Germinal center (tissue), 1 donor: ENCODE data around the gene GSTM4.
A peak's percentile ranks its signal among the peaks of the same experiment; 100 is the strongest.
"Not testable (repeated sequence)": the region's sequence is repeated elsewhere in the genome, so short reads cannot be mapped to it uniquely, and the experiment has no call there.

ENCODE experiments used
- DNase-seq: peaks from one replicate; pipeline ENCODE4 v3.0.0; 2012; ENCODE audit warnings: mixed read lengths, low spot score

Gene GSTM4

DNA sequence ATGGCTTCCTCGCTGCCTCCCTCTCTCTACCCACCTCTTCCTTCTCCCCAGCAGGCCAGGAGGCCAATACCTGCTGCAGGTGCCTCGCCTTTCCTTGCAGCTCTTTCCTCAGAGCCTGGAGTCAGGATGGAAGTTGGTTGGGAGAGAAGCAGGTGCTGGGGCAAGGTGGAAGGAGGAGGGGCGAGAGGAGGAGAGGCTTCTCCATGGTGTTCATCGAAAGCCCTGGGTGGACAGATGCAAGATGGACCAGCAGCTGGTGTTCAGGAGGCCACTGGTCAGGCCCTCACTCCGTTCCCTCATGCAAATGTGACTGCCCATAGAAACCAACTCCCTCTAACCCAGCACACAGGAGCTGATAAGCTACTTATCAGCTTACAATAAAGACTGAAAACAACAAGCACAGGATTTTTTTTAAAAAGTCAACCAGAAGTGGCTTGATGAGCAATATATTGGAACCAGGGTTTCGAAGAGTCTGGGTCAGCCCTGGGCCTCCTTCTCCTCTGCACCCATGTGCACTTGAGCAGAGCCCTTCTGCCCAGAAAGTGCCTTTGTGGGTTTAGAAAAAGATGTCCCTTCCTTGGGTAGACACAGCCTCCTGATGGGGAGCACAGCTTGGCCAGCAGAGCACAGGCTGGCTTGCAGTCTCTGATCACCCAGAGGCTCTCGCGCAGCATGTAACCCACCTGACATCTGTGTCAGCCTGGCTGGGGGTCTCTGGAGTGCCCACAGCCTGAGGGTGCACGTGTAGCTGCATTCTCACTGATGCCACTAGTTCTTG lies 16.6 kb upstream of the GSTM4 start:
- DNase-seq = no peak

- DNase-seq = no peak
These were observed 16.1 kb upstream of the GSTM4 start for GRCh38 chr1:109639841-109640184.

DNA sequence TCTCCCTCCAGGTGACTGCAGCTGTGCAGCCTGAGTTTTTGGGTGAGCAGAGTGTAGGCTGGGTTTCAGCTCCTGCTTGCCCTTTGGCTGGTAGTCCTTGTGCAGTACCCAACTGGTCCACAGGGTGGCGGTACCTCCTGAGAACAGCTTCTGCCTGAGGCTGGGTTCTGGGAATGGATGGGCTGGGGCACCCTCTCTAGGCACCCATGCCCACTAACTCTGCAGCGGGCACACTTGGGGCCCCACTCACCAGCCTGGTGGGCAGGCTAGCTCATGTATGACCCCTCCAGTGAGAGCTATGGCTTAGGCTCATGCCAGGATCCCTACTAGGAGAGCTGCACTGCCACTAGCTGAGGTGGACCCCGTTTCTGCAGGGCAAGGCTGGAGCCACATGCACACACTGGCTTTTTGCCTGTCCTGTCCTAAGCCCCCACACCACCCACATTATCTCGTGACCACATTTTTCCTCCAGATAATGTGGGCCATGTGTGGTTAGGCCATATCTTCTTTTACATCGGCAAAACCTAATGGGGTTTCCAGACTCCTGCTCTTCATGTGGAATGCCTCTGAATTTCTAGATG lies 15.5 kb upstream of the GSTM4 start:
- peak; percentile 65 for DNase-seq

DNA sequence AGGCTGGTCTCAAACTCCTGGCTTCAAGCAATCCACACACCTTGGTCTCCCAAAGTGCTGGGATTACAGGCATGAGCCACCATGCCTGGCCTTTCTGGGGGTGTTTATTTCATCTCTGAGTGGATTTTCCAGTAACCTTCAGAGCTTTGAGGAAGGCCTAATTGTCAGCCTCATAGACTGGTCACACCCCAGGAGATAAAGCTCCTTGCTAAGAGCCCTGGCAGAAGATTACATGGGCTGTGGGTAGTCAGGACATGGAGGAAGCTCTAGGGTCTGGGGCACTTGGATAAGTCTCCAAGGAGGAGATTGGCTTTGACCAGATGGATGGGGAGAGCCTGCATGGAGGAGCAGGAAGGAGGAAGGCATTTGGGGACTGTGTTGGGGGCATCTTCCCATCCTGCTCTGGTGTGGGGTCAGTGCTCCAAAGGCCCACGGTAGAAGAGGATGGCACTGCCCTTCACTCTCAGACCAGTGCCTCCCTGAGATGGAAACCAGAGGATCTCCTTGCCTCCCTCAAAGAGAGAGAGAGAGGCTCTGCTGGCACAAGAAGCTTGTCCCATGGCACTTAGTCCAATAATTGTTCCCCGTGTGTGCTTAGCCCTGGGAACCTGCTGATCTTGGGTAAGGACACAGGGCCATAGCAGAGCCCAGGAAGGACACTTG lies 14.7 kb upstream of the GSTM4 start:
- DNase-seq = no peak

- no peak for DNase-seq
These were observed 14.0 kb upstream of the GSTM4 start for GRCh38 chr1:109641861-109642260.

DNA sequence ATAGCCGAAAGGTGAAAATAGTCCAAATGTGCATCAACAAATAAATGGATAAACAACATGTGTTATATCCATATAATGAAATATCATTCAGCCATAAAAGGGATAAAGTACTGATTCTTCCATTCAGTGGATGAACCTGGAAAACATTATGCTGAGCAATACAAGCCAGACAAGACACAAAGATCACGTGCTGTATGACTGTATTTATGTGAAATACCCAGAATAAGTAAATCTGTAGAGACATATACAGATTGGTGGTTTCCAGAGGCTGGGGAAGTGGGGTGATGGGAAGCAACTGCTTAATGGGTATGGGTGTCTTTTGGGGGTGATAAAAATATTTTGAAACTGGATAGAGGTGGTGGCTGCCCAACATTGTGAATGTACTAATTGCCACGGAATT lies 13.3 kb upstream of the GSTM4 start:
- no peak for DNase-seq

GRCh38 chr1:109643385-109644230 lies 12.3 kb upstream of the GSTM4 start:
- DNase-seq = peak; percentile 77

DNA sequence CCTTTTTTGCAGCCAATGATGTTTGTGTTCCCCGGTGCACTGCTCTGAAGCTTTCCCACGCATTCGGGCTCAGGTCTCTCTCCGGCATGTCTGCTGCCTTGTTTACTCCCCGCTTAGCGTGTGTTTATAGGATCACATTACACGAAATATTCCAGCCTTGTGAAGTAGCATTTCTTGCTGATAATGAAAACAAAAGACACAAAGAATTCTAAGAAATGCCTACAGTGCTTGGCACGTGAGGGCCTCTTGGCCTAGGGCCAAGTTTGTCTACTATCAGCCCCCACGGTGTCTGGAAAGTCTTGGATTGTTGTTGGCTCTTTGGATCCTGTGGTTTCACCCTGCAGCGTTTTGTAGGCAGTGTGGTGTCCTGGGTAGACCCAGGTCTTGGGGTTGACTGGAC lies 11.2 kb upstream of the GSTM4 start:
- DNase-seq = no peak

DNA sequence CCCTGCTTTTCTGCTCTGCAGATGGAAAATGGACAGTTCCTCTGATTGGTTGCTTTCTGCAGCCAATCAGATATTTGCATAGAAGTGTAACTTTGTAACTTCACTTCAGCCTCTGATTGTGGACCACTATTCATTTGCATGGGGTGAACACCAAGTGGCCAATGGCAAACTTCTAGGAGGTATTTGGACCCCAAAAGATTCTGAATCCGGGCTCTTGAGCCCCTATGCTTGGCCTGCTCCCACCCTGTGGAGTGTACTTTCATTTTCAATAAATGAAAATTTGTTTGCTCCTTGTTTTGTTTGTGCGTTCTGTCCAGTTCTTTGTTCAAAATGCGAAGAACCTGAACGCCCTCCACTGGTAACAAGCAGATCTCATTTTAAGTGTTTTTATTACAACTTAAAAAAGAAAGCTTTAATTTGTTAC lies 6.4 kb upstream of the GSTM4 start:
- no peak for DNase-seq

GRCh38 chr1:109650609-109651008 lies 5.3 kb upstream of the GSTM4 start:
- no peak for DNase-seq

GRCh38 chr1:109652402-109652801 lies 3.5 kb upstream of the GSTM4 start:
- no peak for DNase-seq

- DNase-seq = no peak
These were observed 2.6 kb upstream of the GSTM4 start for GRCh38 chr1:109653306-109653705.

GRCh38 chr1:109654519-109654918 lies 1.4 kb upstream of the GSTM4 start:
- no peak for DNase-seq

DNA sequence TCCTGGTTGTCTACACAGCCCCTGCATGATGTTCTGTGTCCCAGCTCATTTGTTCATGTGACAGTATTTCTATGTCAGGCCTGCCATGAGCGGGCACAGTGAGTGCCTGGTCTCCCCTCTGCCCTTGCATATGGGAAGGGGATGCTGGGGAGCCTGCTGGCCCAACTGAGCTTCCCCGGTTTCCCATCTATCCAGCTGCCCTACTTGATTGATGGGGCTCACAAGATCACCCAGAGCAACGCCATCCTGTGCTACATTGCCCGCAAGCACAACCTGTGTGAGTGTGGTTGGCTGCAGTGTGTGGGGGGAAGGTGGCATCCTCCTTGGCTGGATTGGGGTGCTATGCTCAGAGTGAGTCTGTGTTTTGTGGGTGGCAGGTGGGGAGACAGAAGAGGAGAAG lies 1.5 kb downstream of the GSTM4 start:
- no peak for DNase-seq

GRCh38 chr1:109657970-109658369 lies 2.1 kb downstream of the GSTM4 start:
- DNase-seq = no peak

- DNase-seq = no peak
These were observed 2.7 kb downstream of the GSTM4 start for GRCh38 chr1:109658533-109659042.

DNA sequence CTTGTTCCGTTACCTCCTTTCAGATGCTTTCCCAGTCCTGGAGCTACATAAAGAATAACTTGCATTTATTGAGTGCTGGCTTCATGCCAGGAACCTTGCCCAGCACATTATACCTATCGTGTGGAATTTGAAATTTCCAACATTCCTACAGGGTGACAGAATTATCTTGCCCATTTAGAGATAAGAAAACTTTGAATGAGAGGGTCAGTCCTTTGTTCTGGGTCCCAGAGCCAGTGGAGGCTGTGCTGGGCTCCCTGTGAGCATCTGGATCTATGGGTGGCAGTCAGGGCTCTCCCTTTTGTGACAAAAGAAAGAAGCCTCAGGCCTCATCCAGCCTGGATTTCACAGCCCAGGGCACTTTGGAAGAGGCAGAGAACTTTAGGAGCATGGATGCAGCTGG lies 3.2 kb downstream of the GSTM4 start:
- no peak for DNase-seq

- DNase-seq = no peak
These were observed 4.2 kb downstream of the GSTM4 start for GRCh38 chr1:109659997-109660690.

GRCh38 chr1:109660691-109661026 lies 4.8 kb downstream of the GSTM4 start:
- not testable (repeated sequence) for DNase-seq

- DNase-seq = no peak
These were observed 5.5 kb downstream of the GSTM4 start for GRCh38 chr1:109661391-109661790.

- DNase-seq = no peak
These were observed 8.8 kb downstream of the GSTM4 start for GRCh38 chr1:109664671-109665070.
